Adrenal gland (tissue), 5 donors: ENCODE measurements around the gene TBC1D9B.

Experiments used
- CTCF ChIP-seq, 6 experiments: fragments of 450-650 bp in 4 of 6; fragments of 200-600 bp in 2 of 6; sonication (generic) in 1 of 6; IDR thresholded peaks; 1 replicate in 5 of 6; 2 replicates in 1 of 6; pipeline versions ENCODE4 v1.5.1 to v1.8.0; 2016 to 2021; ENCODE audit warnings: antibody characterized with exemption in 6 of 6, mild to moderate bottlenecking in 2 of 6, moderate library complexity in 1 of 6
- POLR2A ChIP-seq, 2 donors: fragments of 450-650 bp; IDR thresholded peaks; one replicate each; pipeline ENCODE4 v1.6.1; 2017; ENCODE audit warnings: antibody characterized with exemption in 2 of 2, mild to moderate bottlenecking in 2 of 2, moderate library complexity in 1 of 2
- donor health status: DM: no; HTN: no; CAD: no.

GRCh38 chr5:179828756-179829421 is 78.8 kb downstream of the TBC1D9B start:
- TF ChIP-seq CTCF (IDR thresholded peaks at IDR 0.05) (no peak), POLR2A (IDR thresholded peaks at IDR 0.05) (no peak)
